Measurements from ENCODE around the gene ZNF107.

- TF ChIP-seq ZNF384 (IDR thresholded peaks at IDR 0.05), result no peak
- no peak for TF ChIP-seq PKNOX1 (IDR thresholded peaks at IDR 0.05)
- TF ChIP-seq CTBP1 (IDR thresholded peaks at IDR 0.05; ENCODE audit: borderline replicate concordance), result no peak
Measured at GRCh38 chr7:64656489-64656888, 9.4 kb upstream of the ZNF107 start.
